Hematopoietic multipotent progenitor cell treated with erythropoietin and hydrocortisone succinate and interleukin-3 and kit ligand, for 8 days (in vitro differentiated cells): ENCODE data around the gene MTMR3.
"Not testable (repeated sequence)": the region's sequence is repeated elsewhere in the genome, so short reads cannot be mapped to it uniquely, and the experiment has no call there.

Experiments
- DNase-seq: peaks from one replicate; pipeline ENCODE4 v3.0.0-alpha.2; 2015

Gene MTMR3

GRCh38 chr22:30061094-30061493 lies 178.1 kb downstream of the MTMR3 start:
- DNase-seq = not testable (repeated sequence)

GRCh38 chr22:30062259-30062658 lies 179.3 kb downstream of the MTMR3 start:
- DNase-seq = no peak

GRCh38 chr22:30062950-30063349 lies 180.0 kb downstream of the MTMR3 start:
- no peak for DNase-seq

GRCh38 chr22:30064172-30064571 lies 181.2 kb downstream of the MTMR3 start:
- no peak for DNase-seq

DNA sequence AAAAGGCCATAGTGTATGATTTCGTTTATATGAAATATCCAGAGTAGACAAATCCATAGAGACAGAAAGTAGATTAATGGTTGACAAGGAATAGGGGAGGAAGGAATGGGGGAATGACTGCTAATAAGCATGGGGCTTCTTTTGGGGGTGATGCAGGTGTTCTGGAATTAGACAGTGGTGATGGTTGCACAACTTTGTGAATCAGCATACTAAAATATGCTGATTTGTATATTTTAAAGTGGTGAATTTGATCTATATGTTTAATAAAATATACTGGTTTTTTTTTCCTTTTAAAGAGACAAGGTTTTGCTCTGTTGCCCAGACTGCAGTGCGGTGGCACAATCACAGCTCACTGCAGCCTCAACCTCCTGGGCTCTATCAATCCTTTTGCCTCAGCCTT lies 190.8 kb downstream of the MTMR3 start:
- no peak for DNase-seq

DNA sequence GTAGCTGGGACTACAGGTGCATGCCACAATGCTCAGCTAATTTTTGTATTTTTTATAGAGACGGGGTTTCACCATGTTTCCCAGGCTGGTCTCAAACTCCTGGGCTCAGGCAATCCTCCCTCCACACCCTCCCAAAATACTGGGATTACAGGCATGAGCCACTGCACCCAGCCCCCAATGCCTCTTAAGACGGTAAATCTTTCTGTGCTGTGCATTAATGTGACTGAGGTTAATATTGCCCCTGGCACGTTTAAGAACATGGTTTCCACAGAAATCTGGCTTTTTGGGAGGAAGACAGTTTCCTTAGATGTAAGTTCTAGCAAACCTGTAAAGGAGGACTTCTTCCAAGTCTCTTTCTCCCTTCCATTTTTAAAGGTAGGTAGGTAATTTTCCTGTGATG lies 191.2 kb downstream of the MTMR3 start:
- no peak for DNase-seq

DNA sequence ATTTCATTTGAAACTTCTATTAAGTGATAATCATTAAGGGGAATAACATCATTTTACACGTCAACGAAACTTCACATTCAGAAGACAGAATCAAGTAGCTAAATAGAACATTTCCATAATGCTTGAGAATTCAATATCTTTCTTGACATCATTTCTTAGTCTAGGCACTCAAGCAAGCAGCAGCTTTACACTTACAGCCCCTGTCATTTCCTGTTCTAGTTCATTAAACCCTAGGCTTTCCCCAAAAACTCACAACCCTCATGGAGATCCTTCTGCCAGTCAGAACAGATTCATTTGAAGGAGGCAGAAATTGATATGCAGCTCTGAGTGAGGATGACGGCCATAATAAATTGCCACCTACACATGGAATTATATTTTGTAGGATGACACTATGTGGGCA lies 192.0 kb downstream of the MTMR3 start:
- no peak for DNase-seq

GRCh38 chr22:30077279-30077880 lies 194.4 kb downstream of the MTMR3 start:
- DNase-seq = no peak

DNA sequence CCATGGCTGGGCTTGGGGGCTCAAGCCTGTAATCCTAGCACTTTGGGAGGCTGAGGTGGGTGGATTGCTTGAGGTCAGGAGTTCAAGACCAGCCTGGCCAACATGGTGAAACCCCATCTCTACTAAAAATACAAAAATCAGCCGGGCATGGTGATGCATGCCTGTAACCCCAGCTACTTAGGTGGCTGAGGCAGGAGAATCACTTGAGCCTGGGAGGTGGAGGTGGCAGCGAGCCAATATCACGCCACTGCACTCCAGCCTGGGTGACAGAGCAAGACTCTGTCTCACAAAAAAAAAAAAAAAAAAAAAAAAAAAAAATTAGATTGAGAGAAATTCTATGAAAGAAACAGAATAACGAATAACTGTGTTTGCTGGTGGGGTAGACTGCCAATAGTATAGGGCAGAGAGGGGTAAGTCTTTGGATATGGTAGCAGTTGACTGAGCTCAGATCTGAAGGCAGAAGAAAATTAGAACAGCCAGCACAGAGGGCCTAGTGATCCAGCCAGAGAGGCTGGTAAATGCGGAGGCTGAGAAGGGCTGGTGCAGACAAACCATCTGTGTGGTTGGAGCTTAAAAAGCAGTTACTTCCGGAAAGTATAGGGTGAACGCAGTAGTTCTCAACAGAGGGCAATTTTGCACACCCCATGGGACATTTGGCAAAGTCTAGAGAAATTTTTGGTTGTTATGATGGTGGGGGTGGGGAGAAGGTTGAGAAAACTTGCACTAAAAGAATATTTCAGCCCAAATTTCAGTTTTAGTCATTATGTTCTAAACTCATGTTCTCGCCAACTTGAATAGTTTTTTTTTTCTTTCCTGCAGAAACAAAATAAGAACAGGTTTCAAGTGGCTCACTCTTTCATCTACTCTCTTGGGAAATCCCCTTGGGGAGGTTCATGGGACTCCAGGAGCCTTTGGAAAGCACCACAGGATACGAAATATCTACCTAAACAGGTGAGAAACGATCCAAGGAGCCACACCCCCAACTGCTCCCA lies 195.6 kb downstream of the MTMR3 start:
- no peak for DNase-seq

DNA sequence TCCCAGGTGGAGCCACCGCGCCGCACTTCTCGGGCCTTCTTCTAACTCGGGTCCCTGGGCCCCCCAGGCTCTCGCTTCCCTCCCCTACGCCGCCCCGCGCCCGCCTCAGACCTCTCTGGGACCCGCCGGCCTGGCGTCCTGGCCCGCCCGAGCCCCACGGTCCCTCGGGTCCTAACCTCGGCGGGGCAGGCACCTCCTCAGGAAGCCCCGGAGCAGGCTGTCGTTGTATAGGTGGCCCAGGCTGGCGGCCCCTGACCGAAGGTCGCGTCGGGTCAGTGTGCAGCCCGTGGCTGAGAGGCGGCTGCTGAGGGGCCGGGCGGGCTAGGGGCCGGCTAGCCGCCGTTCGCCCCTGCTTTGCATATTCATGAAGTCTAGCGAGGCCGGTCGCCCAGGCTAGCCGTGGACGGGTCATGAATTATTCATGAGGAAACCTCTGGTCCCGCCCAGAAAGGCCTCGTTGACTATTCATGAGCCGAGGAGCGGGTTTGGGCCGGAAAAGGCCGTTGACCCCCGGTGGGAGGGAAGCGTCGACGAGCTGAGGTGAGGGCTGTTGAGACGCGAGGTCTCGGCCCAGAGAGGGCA lies 197.1 kb downstream of the MTMR3 start, which contains the start of gene HORMAD2:
Gene HORMAD2 (plus strand): TSS at position 513 of the 582 bp plus-strand sequence. CDS start 13,489 bp downstream, outside the sequence.
- no peak for DNase-seq
